Adipose tissue (tissue), 3 donors: ENCODE data around the gene NEURL1B. TPM values are rescaled to one million over a fixed set of nuclear protein-coding genes. Genes with fewer than 3 reads are reported as not detected.

Source experiments
- H3K27ac ChIP-seq: one replicate; pipeline ENCODE4 v1.5.1; 2013; ENCODE audit warnings: low read depth, low read length
- WGBS, 3 donors: extraction: QIAGEN DNeasy Blood & Tissue Kit; methylation state at CpG; one replicate each; pipeline ENCODE4 v1.1.7; 2013; 5-methylcytosine and 5-hydroxymethylcytosine counted together
- polyA plus RNA-seq, 3 donors: library from polyadenylated mRNA; stranded (reverse); fragments of 200-250 nt; gene quantifications; one replicate each; pipeline ENCODE4 v1.2.3, GENCODE V29; 2013
- donor health status: healthy with polysubstance abuse.
- donor health status: Bipolar disorder and iron deficiency.
- donor health status: healthy.

Gene NEURL1B
- polyA plus RNA-seq, 3 donors: 3.7 to 17.5 (median 12.8) TPM

- WGBS, 3 donors: 29 to 35% (median 29%) methylated on average over 15 of the region's 15 CpGs
- H3K27ac ChIP-seq: peak overlapping the region; percentile 38
These were observed 73.7 kb downstream of the NEURL1B start for GRCh38 chr5:172714491-172715420.

- peak overlapping the region; percentile 38 for H3K27ac ChIP-seq
- 78 to 90% (median 83%) methylated on average over 6 of the region's 6 CpGs for WGBS, 3 donors
These were observed 74.3 kb downstream of the NEURL1B start for GRCh38 chr5:172715421-172715780.

GRCh38 chr5:172715931-172716682 is 75.0 kb downstream of the NEURL1B start:
- H3K27ac ChIP-seq: no peak overlapping the region
- WGBS, 3 donors: 83 to 89% (median 87%) methylated on average over 12 to 13 of the region's 13 CpGs

GRCh38 chr5:172716796-172717313 is 75.8 kb downstream of the NEURL1B start:
- 5 to 6% (median 6%) methylated on average over 20 of the region's 20 CpGs for WGBS, 3 donors
- H3K27ac ChIP-seq: no peak overlapping the region

GRCh38 chr5:172717481-172718195 is 76.6 kb downstream of the NEURL1B start:
- WGBS, 3 donors: 72 to 75% (median 74%) methylated on average over 16 of the region's 16 CpGs
- H3K27ac ChIP-seq: no peak overlapping the region

GRCh38 chr5:172718527-172719114 is 77.6 kb downstream of the NEURL1B start:
- H3K27ac ChIP-seq: no peak overlapping the region
- WGBS, 3 donors: 82 to 97% (median 96%) methylated on average over 3 of the region's 3 CpGs

- no peak overlapping the region for H3K27ac ChIP-seq
These were observed 78.1 kb downstream of the NEURL1B start for GRCh38 chr5:172719211-172719610.

GRCh38 chr5:172720655-172721054 is 79.6 kb downstream of the NEURL1B start:
- no peak overlapping the region for H3K27ac ChIP-seq
- WGBS, 3 donors: 73 to 78% (median 77%) methylated on average over 5 of the region's 5 CpGs

More at GRCh38 chr5:172719211-172719610, 78.1 kb downstream of the NEURL1B start:
- 86 to 96% (median 94%) methylated on average over 4 of the region's 4 CpGs for WGBS, 3 donors

- WGBS, 3 donors: 31 to 53% (median 48%) methylated on average over 17 of the region's 17 CpGs
- H3K27ac ChIP-seq: no peak overlapping the region
These were observed 80.6 kb downstream of the NEURL1B start for GRCh38 chr5:172721455-172722326.

GRCh38 chr5:172722327-172722815 is 81.3 kb downstream of the NEURL1B start:
- no peak overlapping the region for H3K27ac ChIP-seq
- WGBS, 3 donors: 63 to 70% (median 68%) methylated on average over 12 of the region's 12 CpGs

- H3K27ac ChIP-seq: no peak overlapping the region
- WGBS, 3 donors: 64 to 72% (median 65%) methylated on average over 2 of the region's 2 CpGs
These were observed 82.4 kb downstream of the NEURL1B start for GRCh38 chr5:172723508-172723907.

GRCh38 chr5:172724242-172725183 is 83.5 kb downstream of the NEURL1B start:
- 41 to 82% (median 82%) methylated on average over 22 of the region's 22 CpGs for WGBS, 3 donors
- no peak overlapping the region for H3K27ac ChIP-seq

- H3K27ac ChIP-seq: no peak overlapping the region
- WGBS, 3 donors: 77 to 96% (median 94%) methylated on average over 10 of the region's 10 CpGs
These were observed 84.2 kb downstream of the NEURL1B start for GRCh38 chr5:172725273-172725672.

- no peak overlapping the region for H3K27ac ChIP-seq
- WGBS, 3 donors: 85 to 96% (median 93%) methylated on average over 4 to 5 of the region's 5 CpGs
These were observed 84.7 kb downstream of the NEURL1B start for GRCh38 chr5:172725785-172726184.

GRCh38 chr5:172726966-172727365 is 85.9 kb downstream of the NEURL1B start:
- WGBS, 3 donors: 91 to 93% (median 92%) methylated on average over 11 of the region's 11 CpGs
- H3K27ac ChIP-seq: no peak overlapping the region

GRCh38 chr5:172727551-172727950 is 86.5 kb downstream of the NEURL1B start:
- 76 to 94% (median 92%) methylated on average over 7 of the region's 7 CpGs for WGBS, 3 donors

More at GRCh38 chr5:172727551-172727950, 86.5 kb downstream of the NEURL1B start:
- H3K27ac ChIP-seq: no peak overlapping the region
